ENCODE results near the gene GSG1.

- TF ChIP-seq, protein P1, sequence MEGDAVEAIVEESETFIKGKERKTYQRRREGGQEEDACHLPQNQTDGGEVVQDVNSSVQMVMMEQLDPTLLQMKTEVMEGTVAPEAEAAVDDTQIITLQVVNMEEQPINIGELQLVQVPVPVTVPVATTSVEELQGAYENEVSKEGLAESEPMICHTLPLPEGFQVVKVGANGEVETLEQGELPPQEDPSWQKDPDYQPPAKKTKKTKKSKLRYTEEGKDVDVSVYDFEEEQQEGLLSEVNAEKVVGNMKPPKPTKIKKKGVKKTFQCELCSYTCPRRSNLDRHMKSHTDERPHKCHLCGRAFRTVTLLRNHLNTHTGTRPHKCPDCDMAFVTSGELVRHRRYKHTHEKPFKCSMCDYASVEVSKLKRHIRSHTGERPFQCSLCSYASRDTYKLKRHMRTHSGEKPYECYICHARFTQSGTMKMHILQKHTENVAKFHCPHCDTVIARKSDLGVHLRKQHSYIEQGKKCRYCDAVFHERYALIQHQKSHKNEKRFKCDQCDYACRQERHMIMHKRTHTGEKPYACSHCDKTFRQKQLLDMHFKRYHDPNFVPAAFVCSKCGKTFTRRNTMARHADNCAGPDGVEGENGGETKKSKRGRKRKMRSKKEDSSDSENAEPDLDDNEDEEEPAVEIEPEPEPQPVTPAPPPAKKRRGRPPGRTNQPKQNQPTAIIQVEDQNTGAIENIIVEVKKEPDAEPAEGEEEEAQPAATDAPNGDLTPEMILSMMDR (IDR thresholded peaks at IDR 0.05; ENCODE audit: borderline replicate concordance, extremely low read depth, low read length, poor library complexity, severe bottlenecking), result no peak
- TF ChIP-seq EZH2 (IDR thresholded peaks at IDR 0.05; ENCODE audit: borderline replicate concordance, low read depth, low read length, severe bottlenecking), result no peak
Observed at GRCh38 chr12:13106666-13107065, 3.2 kb upstream of the GSG1 start.
